Neural progenitor cell (in vitro differentiated cells): Measurements from ENCODE around the gene AIF1L.

ENCODE experiments used
- CTCF ChIP-seq: fragments of 200-600 bp; sonication (generic); IDR thresholded peaks from 2 replicates; pipeline ENCODE4 v1.5.1; 2017; ENCODE audit warnings: antibody characterized with exemption, mild to moderate bottlenecking
- EZH2 ChIP-seq: fragments of 200-600 bp; sonication (generic); IDR thresholded peaks from 2 replicates; pipeline ENCODE4 v1.6.1; 2017; ENCODE audit warnings: antibody characterized with exemption, mild to moderate bottlenecking, moderate library complexity
- EZH2phosphoT487 ChIP-seq: fragments of 200-600 bp; sonication (generic); IDR thresholded peaks from 2 replicates; pipeline ENCODE4 v1.6.1; 2017; ENCODE audit warnings: antibody characterized with exemption

GRCh38 chr9:131117762-131118145 lies 21.4 kb downstream of the AIF1L start:
- TF ChIP-seq CTCF = no peak
- TF ChIP-seq EZH2 = no peak
- TF ChIP-seq EZH2phosphoT487 = no peak
